Neural crest cell (in vitro differentiated cells): ENCODE measurements around the gene TAS2R42. TPM values are rescaled to one million over a fixed set of nuclear protein-coding genes. Genes with fewer than 3 reads are reported as not detected.
A peak's percentile ranks its signal among the peaks of the same experiment; 100 is the strongest.

Source experiments
- DNase-seq: peaks from one replicate; pipeline ENCODE4 v3.0.0; 2021; ENCODE audit warnings: low read depth, mixed read lengths, low spot score
- H3K27ac Mint-ChIP-seq: one replicate; pipeline ENCODE4 v1.8.0; 2021; ENCODE audit warnings: mild to moderate bottlenecking, mixed read lengths; ENCODE audit not compliant: unreplicated experiment
- H3K27me3 Mint-ChIP-seq: 2 replicates; pipeline ENCODE4 v1.8.0; 2021; ENCODE audit warnings: low read depth, mild to moderate bottlenecking, mixed read lengths
- H3K36me3 Mint-ChIP-seq: 2 replicates; pipeline ENCODE4 v1.8.0; 2021; ENCODE audit warnings: low read depth, mild to moderate bottlenecking, mixed read lengths
- H3K4me1 Mint-ChIP-seq: 2 replicates; pipeline ENCODE4 v1.8.0; 2021; ENCODE audit warnings: mixed read lengths
- H3K4me3 Mint-ChIP-seq: one replicate; pipeline ENCODE4 v1.8.0; 2021; ENCODE audit warnings: mild to moderate bottlenecking, mixed read lengths
- H3K9me3 Mint-ChIP-seq: 2 replicates; pipeline ENCODE4 v1.8.0; 2021; ENCODE audit warnings: mixed read lengths
- long read RNA-seq: library from polyadenylated mRNA; unstranded; transcript quantifications from one replicate; pipeline ENCODE4 v2.0.0, GENCODE V29; 2020
- total RNA-seq: library from RNA; stranded (reverse); gene quantifications from 2 replicates; pipeline ENCODE4 v1.2.1, GENCODE V29; 2021
- TF ChIP-seq, protein P1 (sequence below): fragments of 200-600 bp; sonication (generic); conservative IDR thresholded peaks from 2 replicates; pipeline ENCODE4 v1.5.0; 2021; ENCODE audit warnings: antibody characterized with exemption, mild to moderate bottlenecking

Gene TAS2R42, protein sequence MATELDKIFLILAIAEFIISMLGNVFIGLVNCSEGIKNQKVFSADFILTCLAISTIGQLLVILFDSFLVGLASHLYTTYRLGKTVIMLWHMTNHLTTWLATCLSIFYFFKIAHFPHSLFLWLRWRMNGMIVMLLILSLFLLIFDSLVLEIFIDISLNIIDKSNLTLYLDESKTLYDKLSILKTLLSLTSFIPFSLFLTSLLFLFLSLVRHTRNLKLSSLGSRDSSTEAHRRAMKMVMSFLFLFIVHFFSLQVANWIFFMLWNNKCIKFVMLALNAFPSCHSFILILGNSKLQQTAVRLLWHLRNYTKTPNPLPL
- total RNA-seq, result not detected in 2 replicates
- long read RNA-seq, result 0 reads

DNA sequence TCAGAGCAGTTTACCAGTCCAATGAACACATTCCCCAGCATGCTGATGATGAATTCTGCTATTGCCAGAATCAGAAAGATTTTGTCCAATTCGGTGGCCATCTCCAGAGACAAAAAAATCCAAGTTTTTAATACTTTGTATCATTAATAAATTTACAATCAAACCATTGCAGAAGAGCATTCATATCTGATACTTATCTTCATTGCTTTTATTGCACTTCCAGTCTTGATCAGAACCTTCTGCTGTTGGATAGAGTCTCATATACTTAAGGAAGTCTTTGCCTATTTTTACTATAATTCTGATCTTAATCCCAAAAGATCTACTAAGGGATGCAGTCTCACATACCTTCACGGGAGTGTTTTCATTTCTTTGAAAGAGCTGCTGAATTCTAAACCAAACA is at the start of gene TAS2R42:
TSS of gene TAS2R42 (minus strand) at position 101 of the 400 bp plus-strand sequence. CDS start at position 101, 0 bp downstream.
- H3K4me3 Mint-ChIP-seq, result no peak within 1 kb of the TSS
- H3K27me3 Mint-ChIP-seq, result no peaks in the 10 kb centered on the region
- H3K36me3 Mint-ChIP-seq, result peaks cover 2% of the 10 kb centered on the region
- no peak for DNase-seq
- no peaks in the 10 kb centered on the region for H3K9me3 Mint-ChIP-seq
- TF ChIP-seq, protein P1, sequence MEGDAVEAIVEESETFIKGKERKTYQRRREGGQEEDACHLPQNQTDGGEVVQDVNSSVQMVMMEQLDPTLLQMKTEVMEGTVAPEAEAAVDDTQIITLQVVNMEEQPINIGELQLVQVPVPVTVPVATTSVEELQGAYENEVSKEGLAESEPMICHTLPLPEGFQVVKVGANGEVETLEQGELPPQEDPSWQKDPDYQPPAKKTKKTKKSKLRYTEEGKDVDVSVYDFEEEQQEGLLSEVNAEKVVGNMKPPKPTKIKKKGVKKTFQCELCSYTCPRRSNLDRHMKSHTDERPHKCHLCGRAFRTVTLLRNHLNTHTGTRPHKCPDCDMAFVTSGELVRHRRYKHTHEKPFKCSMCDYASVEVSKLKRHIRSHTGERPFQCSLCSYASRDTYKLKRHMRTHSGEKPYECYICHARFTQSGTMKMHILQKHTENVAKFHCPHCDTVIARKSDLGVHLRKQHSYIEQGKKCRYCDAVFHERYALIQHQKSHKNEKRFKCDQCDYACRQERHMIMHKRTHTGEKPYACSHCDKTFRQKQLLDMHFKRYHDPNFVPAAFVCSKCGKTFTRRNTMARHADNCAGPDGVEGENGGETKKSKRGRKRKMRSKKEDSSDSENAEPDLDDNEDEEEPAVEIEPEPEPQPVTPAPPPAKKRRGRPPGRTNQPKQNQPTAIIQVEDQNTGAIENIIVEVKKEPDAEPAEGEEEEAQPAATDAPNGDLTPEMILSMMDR, result no peak
- H3K4me1 Mint-ChIP-seq, result no peaks in the 10 kb centered on the region
- H3K27ac Mint-ChIP-seq, result no peak within 1 kb of the TSS

DNA sequence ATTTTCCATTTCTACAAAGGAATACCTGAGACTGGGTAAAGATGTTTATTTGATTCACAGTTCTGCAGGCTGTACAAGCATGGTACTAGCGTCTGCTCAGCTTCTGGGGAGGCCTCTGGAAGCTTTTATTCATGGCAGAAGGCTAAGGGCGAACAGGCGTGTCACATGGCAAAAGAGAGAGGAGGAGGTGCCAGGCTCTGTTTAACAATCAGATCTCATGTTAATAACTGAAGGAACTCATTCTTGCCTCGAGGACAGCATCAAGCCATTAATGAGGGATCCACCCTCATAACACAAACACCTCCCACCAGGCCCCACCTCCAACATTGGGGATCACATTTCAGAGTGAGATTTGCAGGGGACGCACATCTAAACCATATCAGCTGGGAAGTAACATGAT is 46.8 kb upstream of the TAS2R42 start:
- Mint-ChIP-seq H3K4me3 (no peak overlapping the region), H3K36me3 (peaks cover 3% of the 10 kb centered on the region), H3K27ac (peak overlapping the region; percentile 29), H3K4me1 (no peaks in the 10 kb centered on the region), H3K27me3 (no peaks in the 10 kb centered on the region), H3K9me3 (peaks cover 5% of the 10 kb centered on the region)
- TF ChIP-seq, protein P1, result no peak
- DNase-seq, result no peak

DNA sequence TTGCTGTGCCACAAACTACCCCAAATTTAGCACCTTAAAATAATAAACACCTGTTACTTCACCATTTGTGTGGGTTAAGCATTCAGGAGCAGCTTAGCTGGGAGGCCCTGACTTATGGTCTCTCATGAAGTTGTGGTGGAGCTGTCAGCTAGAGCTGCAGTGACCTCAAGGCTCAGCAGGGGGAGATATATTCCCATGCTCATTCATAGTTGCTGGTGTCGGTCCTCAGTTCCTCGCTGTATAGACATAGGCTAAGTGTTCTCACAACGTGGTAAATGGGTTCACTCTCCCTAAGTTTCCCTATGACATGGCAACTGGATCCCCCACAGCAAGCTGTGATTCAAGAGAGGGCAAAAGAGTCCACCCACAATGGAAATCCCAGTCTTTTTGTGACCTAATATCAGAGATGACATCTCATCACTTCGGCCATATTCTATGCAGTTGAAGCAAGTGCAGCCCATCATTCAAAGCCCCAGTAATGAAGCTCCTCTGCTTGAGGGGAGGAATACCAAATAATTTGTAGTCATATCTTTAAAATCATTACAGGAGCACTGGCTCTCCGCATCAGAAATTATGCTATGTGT is 41.7 kb upstream of the TAS2R42 start:
- H3K36me3 Mint-ChIP-seq, result no peaks in the 10 kb centered on the region
- no peaks in the 10 kb centered on the region for H3K4me1 Mint-ChIP-seq
- no peak overlapping the region for H3K4me3 Mint-ChIP-seq
- peak; percentile 53 for DNase-seq
- no peak overlapping the region for H3K27ac Mint-ChIP-seq
- H3K27me3 Mint-ChIP-seq, result peaks cover 10% of the 10 kb centered on the region
- H3K9me3 Mint-ChIP-seq, result no peaks in the 10 kb centered on the region
- TF ChIP-seq, protein P1, result peak; percentile 92

DNA sequence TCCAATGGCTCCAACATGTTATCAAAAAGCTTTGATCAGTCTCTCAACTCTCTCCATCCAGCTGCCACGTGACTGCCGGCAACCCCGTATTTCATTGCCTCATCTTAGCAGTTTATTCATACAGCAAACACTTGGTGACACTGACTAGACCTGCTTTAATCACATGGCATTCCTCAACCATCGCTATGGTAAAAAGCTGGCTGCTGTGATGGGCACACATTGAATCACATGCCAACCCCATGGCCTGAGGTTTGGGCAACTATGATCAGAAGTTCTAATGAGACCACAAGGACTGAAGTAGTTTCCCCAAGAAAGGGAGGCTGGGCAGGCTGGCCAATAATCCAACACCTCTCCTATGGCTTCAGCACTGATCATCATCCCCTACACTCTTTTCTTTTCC is 40.6 kb upstream of the TAS2R42 start:
- no peak for DNase-seq
- no peaks in the 10 kb centered on the region for H3K36me3 Mint-ChIP-seq
- peaks cover 10% of the 10 kb centered on the region for H3K27me3 Mint-ChIP-seq
- H3K27ac Mint-ChIP-seq, result no peak overlapping the region
- peaks cover 6% of the 10 kb centered on the region for H3K9me3 Mint-ChIP-seq
- H3K4me1 Mint-ChIP-seq, result no peaks in the 10 kb centered on the region
- H3K4me3 Mint-ChIP-seq, result no peak overlapping the region
- TF ChIP-seq, protein P1, result no peak

DNA sequence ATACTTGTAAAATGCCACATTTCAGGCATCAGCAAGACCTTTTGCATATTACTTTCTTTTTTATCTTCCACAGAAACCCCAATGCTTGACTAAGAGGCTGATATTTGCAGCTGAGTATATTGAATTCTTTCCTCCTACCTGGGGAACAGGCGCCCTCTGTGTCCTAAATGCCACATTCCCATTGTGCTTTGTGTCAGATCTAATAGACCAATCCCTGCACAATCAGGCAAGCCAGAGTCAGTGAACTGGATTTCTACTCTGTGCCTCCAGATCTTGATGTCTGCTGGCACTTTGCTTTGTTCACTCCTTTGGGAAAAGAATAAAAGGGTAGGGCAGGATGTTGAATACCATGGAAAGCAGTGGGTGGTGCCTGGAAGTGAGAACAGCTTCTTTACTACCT is 22.4 kb upstream of the TAS2R42 start:
- H3K27me3 Mint-ChIP-seq, result no peaks in the 10 kb centered on the region
- peaks cover 6% of the 10 kb centered on the region for H3K4me1 Mint-ChIP-seq
- H3K36me3 Mint-ChIP-seq, result peaks cover 4% of the 10 kb centered on the region
- H3K27ac Mint-ChIP-seq, result no peak overlapping the region
- DNase-seq, result no peak
- H3K4me3 Mint-ChIP-seq, result no peak overlapping the region
- TF ChIP-seq, protein P1, result no peak
- peaks cover 5% of the 10 kb centered on the region for H3K9me3 Mint-ChIP-seq
